Activated CD4-positive, alpha-beta T cell treated with anti-CD3 and anti-CD28 coated beads for 36 hours (primary cell): ENCODE measurements around the gene CYP26C1. TPM values are rescaled to one million over a fixed set of nuclear protein-coding genes. Genes with fewer than 3 reads are reported as not detected.

ENCODE experiments used
- ATAC-seq: fragments of 200-7000 bp; cut with Tn5 transposase; one replicate; pipeline ENCODE4 v1.10.0; 2021; ENCODE audit warnings: mild to moderate bottlenecking, moderate library complexity
- CTCF ChIA-PET: fragments of 350-600 bp; sonication (Branson Sonifier 250); formaldehyde crosslinking; loops from one replicate; lab custom pipeline; 2021; ENCODE audit warnings: antibody characterized with exemption; lab: Charles Lee
- POLR2A ChIA-PET: fragments of 350-600 bp; sonication (Branson Sonifier 250); formaldehyde crosslinking; loops from one replicate; lab custom pipeline; 2021; ENCODE audit warnings: antibody characterized with exemption, inconsistent platforms; lab: Charles Lee
- DNase-seq: peaks from one replicate; pipeline ENCODE4 v3.0.0-alpha.2; 2020
- H3K27ac Mint-ChIP-seq: one replicate; pipeline ENCODE4 v1.8.0; 2021; ENCODE audit warnings: mixed read lengths
- H3K27me3 Mint-ChIP-seq: one replicate; pipeline ENCODE4 v1.8.0; 2021; ENCODE audit warnings: mixed read lengths
- H3K36me3 Mint-ChIP-seq: one replicate; pipeline ENCODE4 v1.8.0; 2021; ENCODE audit warnings: low read depth, mixed read lengths
- H3K4me1 Mint-ChIP-seq: one replicate; pipeline ENCODE4 v1.8.0; 2021; ENCODE audit warnings: mixed read lengths
- H3K4me3 Mint-ChIP-seq: one replicate; pipeline ENCODE4 v1.8.0; 2021; ENCODE audit warnings: mild to moderate bottlenecking, moderate library complexity, mixed read lengths
- H3K9me3 Mint-ChIP-seq: one replicate; pipeline ENCODE4 v1.8.0; 2021; ENCODE audit warnings: low read depth, mixed read lengths
- intact Hi-C, 2 experiments: fragments of 100-400 bp; cut with DNase I in 1 of 2; cut with micrococcal nuclease in 1 of 2; formaldehyde crosslinking; loops; one replicate each; pipeline versions ENCODE4 v1.14.2 to v1.15.1; 2022 to 2024; cut with DNase I, micrococcal nuclease
- total RNA-seq, 2 experiments: library from RNA; stranded (reverse); gene quantifications; one replicate each; pipeline ENCODE4 v1.2.3, GENCODE V29; 2021

Gene CYP26C1, protein sequence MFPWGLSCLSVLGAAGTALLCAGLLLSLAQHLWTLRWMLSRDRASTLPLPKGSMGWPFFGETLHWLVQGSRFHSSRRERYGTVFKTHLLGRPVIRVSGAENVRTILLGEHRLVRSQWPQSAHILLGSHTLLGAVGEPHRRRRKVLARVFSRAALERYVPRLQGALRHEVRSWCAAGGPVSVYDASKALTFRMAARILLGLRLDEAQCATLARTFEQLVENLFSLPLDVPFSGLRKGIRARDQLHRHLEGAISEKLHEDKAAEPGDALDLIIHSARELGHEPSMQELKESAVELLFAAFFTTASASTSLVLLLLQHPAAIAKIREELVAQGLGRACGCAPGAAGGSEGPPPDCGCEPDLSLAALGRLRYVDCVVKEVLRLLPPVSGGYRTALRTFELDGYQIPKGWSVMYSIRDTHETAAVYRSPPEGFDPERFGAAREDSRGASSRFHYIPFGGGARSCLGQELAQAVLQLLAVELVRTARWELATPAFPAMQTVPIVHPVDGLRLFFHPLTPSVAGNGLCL
- under 1 TPM; 0.05 to 0.09 TPM for total RNA-seq

DNA sequence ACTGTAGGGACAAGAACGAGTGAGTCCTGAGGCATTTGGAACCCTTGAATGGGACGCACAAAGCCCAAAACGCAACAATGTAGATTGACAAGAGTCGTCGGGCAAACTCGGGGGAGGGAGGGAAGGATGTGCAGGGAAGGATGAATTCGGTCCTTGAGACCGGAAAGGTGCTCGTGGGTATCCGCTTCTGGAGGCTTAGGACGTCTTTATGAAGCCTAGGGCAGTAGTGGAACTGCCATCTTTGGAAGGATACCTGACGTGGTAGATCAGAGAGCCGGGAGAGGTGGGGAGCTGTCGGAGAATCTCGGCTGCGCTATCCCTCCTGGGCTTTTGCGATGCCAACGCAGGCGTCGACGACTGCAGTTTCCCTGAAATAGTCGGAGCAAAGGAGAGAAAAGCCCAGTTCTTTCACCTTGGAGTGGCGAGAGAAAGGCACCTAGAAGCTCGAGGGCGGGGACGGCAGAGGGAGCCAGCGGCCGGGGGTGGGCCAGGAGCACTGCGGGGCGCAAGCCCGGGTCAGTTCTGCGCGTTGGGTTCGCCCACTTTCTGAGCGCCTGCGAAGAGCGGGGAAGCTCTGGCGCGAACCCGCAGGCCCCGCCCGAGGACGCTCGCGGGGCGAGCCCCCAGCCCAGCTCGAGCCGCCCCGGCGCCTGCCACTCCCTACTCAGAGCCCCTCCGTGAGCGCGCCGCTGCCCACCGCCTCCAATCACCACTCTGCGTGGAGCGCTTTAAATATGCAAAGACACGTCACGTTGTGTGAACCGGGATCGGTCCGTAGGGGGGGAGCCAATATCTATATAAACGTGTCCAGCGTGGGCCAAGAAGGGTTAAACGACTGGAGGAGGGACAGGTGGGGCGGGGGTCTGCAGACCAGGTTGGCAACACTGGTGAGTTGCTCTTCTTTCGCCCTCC is at the start of gene CYP26C1:
CYP26C1 (plus strand) TSS at position 824 of the 912 bp plus-strand sequence. CDS start 466 bp downstream, outside the sequence.
- no peak for DNase-seq
- no peaks in the 10 kb centered on the region for H3K9me3 Mint-ChIP-seq
- ChIA-PET POLR2A (no interaction called here), CTCF (interaction anchor here (0.6 to 2.6 kb wide), 5 partner anchors 16 to 95 kb away, joined by 3 to 6 read pairs (median 3); no protein-coding TSS in a partner anchor)
- H3K36me3 Mint-ChIP-seq, result peaks cover 8% of the 10 kb centered on the region
- H3K4me3 Mint-ChIP-seq, result no peak within 1 kb of the TSS
- intact Hi-C loops, result loop anchor here (2.0 to 10.0 kb wide), 4 partner anchors 15 to 437 kb away; partner anchors contain the start of gene CEP55 (in 1 of the 2)
- H3K4me1 Mint-ChIP-seq, result peaks cover 18% of the 10 kb centered on the region
- ATAC-seq, result no peak
- peaks cover 34% of the 10 kb centered on the region for H3K27me3 Mint-ChIP-seq
- H3K27ac Mint-ChIP-seq, result no peak within 1 kb of the TSS

- POLR2A ChIA-PET, result no interaction called here
- Mint-ChIP-seq H3K27me3 (no peaks in the 10 kb centered on the region), H3K27ac (no peak overlapping the region), H3K9me3 (no peaks in the 10 kb centered on the region), H3K4me1 (no peaks in the 10 kb centered on the region), H3K4me3 (no peak overlapping the region), H3K36me3 (no peaks in the 10 kb centered on the region)
- DNase-seq (no peak), ATAC-seq (no peak)
- intact Hi-C loops, result no loop called here
- CTCF ChIA-PET, result interaction anchor here (1.2 kb wide), 1 partner anchor 19 kb away, joined by 3 read pairs; no protein-coding TSS in a partner anchor
Measured at GRCh38 chr10:93015722-93016121, 44.9 kb upstream of the CYP26C1 start.

DNA sequence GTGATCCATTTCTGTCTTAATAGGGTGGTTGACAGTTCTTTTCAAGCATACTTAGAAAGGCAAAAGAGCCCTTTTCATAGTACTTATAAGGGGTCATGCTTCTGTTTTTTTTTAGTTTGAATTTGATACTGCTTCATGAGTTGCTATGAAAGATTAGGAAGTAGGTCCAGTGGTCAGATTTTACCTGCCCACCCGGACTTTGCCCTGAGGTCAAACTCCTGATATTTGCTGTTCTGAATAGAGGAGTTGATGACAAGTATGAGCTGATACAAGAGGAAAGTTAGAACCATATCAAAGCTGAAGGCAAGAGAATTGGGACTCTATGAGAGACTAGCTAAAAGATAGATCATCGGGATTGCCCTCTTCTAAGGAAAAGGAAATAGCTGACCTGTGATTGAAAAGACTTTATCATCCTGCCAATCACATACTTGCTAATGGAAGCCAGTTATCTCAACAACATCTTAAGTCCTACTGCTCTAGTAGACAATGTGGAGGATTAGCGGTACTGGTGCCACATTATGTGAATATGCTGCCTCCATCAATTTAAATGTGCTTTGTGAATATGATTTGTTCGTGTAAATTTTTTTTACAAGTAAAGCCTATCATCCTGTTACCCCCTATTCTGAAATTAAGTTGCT is 37.5 kb upstream of the CYP26C1 start:
- POLR2A ChIA-PET, result no interaction called here
- no peak for DNase-seq
- no peaks in the 10 kb centered on the region for H3K9me3 Mint-ChIP-seq
- H3K27ac Mint-ChIP-seq, result no peak overlapping the region
- no peak for ATAC-seq
- no peak overlapping the region for H3K4me3 Mint-ChIP-seq
- H3K27me3 Mint-ChIP-seq, result no peaks in the 10 kb centered on the region
- no peaks in the 10 kb centered on the region for H3K4me1 Mint-ChIP-seq
- intact Hi-C loops, result no loop called here
- H3K36me3 Mint-ChIP-seq, result peaks cover 8% of the 10 kb centered on the region
- CTCF ChIA-PET, result interaction anchor here (0.6 kb wide), 1 partner anchor 14 kb away, joined by 3 read pairs; no protein-coding TSS in a partner anchor

DNA sequence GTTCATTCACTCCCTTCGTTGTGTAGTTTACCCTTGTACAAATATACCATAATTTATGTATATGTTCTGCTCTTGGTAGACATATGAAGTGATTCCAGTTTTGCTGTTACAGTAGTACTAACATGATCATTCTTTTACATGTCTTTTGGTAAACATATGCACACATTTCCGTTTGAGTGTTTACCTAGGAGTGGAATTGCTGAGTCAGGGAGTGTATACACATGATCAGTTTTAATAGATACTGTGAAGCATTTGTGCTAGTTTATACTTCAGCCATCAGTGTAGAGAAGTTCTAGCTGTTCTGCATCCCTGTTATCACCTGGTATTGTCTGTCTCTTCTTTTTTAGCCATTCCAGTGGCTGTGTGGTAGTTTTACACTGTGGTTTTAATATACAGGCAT is 34.5 kb upstream of the CYP26C1 start:
- H3K27ac Mint-ChIP-seq, result no peak overlapping the region
- ChIA-PET CTCF (no interaction called here), POLR2A (no interaction called here)
- intact Hi-C loops, result no loop called here
- no peaks in the 10 kb centered on the region for H3K4me1 Mint-ChIP-seq
- DNase-seq, result no peak
- peaks cover 8% of the 10 kb centered on the region for H3K36me3 Mint-ChIP-seq
- no peaks in the 10 kb centered on the region for H3K9me3 Mint-ChIP-seq
- no peak for ATAC-seq
- H3K27me3 Mint-ChIP-seq, result no peaks in the 10 kb centered on the region
- H3K4me3 Mint-ChIP-seq, result no peak overlapping the region

DNA sequence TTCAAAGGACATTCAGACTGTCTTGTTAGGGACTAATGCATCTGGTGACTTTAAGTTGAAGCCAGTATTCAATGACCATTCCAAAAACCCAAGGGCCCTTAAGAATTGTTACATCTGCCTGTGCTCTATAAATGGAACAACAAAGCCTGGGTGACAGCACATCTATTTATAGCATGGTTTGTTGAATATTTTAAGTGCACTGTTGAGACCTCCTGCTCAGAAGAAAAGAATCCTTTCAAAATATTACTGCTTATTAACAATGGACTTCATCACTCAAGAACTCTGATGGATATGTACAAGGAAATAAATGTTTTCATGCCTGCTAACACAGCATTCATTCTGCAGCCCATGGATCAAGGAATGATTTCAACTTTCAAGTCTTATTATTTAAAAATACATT is 33.1 kb upstream of the CYP26C1 start:
- Mint-ChIP-seq H3K4me1 (no peaks in the 10 kb centered on the region), H3K9me3 (no peaks in the 10 kb centered on the region), H3K27ac (no peak overlapping the region), H3K4me3 (no peak overlapping the region), H3K27me3 (no peaks in the 10 kb centered on the region), H3K36me3 (peaks cover 8% of the 10 kb centered on the region)
- ATAC-seq, result no peak
- intact Hi-C loops, result no loop called here
- CTCF ChIA-PET, result no interaction called here
- POLR2A ChIA-PET, result no interaction called here
- DNase-seq, result no peak

DNA sequence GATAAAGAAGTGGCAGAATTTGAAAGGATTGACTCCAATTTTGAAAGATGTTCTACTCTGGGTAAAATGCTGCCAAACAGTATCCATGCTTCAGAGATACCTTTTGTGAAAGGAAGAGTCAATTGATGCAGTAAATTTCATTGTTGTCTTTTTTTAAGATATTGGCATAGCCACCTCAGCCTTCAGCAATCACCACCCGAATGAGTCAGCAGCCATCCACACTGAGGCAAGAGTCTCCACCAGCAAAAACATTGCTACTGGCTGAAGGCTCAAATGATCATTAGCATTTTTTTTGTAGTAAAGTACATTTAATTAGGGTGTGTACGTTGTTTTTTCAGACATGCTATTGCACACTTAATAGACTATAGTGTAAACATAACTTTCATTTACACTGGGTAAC is 31.7 kb upstream of the CYP26C1 start:
- Mint-ChIP-seq H3K9me3 (no peaks in the 10 kb centered on the region), H3K27me3 (no peaks in the 10 kb centered on the region), H3K36me3 (peaks cover 8% of the 10 kb centered on the region), H3K27ac (no peak overlapping the region), H3K4me1 (no peaks in the 10 kb centered on the region), H3K4me3 (no peak overlapping the region)
- ATAC-seq (no peak), DNase-seq (no peak)
- intact Hi-C loops, result no loop called here
- ChIA-PET POLR2A (no interaction called here), CTCF (no interaction called here)

GRCh38 chr10:93030409-93030808 is 30.2 kb upstream of the CYP26C1 start:
- intact Hi-C loops, result no loop called here
- CTCF ChIA-PET, result interaction anchor here (1.2 kb wide), 1 partner anchor 65 kb away, joined by 4 read pairs; no protein-coding TSS in a partner anchor

GRCh38 chr10:93032105-93032808 is 28.3 kb upstream of the CYP26C1 start:
- Mint-ChIP-seq H3K27ac (no peak overlapping the region), H3K4me1 (no peaks in the 10 kb centered on the region), H3K36me3 (peaks cover 3% of the 10 kb centered on the region), H3K27me3 (no peaks in the 10 kb centered on the region), H3K4me3 (no peak overlapping the region), H3K9me3 (no peaks in the 10 kb centered on the region)
- ChIA-PET POLR2A (no interaction called here), CTCF (interaction anchor here (0.7 kb wide), 1 partner anchor 165 kb away, joined by 4 read pairs; no protein-coding TSS in a partner anchor)
- intact Hi-C loops, result no loop called here
- ATAC-seq (no peak), DNase-seq (no peak)

More at GRCh38 chr10:93030409-93030808, 30.2 kb upstream of the CYP26C1 start:
- Mint-ChIP-seq H3K4me1 (no peaks in the 10 kb centered on the region), H3K27me3 (no peaks in the 10 kb centered on the region), H3K9me3 (no peaks in the 10 kb centered on the region), H3K36me3 (peaks cover 8% of the 10 kb centered on the region), H3K27ac (no peak overlapping the region), H3K4me3 (no peak overlapping the region)
- DNase-seq (no peak), ATAC-seq (no peak)
- POLR2A ChIA-PET, result no interaction called here

GRCh38 chr10:93032809-93033137 is 27.8 kb upstream of the CYP26C1 start:
- Mint-ChIP-seq H3K9me3 (no peaks in the 10 kb centered on the region), H3K27ac (no peak overlapping the region), H3K4me1 (no peaks in the 10 kb centered on the region), H3K4me3 (no peak overlapping the region), H3K27me3 (no peaks in the 10 kb centered on the region), H3K36me3 (peaks cover 3% of the 10 kb centered on the region)
- POLR2A ChIA-PET, result no interaction called here
- ATAC-seq (no peak), DNase-seq (no peak)
- intact Hi-C loops, result no loop called here
- CTCF ChIA-PET, result interaction anchor here (0.7 kb wide), 1 partner anchor 166 kb away, joined by 4 read pairs; no protein-coding TSS in a partner anchor

DNA sequence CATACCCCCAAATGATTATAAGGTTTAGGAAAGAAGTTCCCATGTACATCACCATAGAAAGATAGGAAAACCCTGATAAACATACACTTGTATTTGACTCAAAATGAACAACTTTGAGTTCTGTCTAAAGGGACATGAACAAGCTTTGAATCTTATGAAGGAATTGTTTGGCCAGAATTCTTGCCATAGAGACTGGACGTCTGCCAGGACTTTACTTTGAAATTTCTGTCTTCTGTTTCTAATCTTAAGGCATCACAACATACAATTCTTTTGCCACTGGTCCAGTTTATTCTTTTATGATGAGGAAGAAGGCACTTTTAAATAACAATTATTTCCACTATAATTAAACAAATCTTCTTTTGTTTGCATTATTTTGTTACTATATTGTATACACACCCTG is 26.2 kb upstream of the CYP26C1 start:
- intact Hi-C loops, result no loop called here

More for the DNA sequence above, 26.2 kb upstream of the CYP26C1 start:
- POLR2A ChIA-PET, result no interaction called here
- DNase-seq, result no peak
- no peak overlapping the region for H3K27ac Mint-ChIP-seq
- no peaks in the 10 kb centered on the region for H3K4me1 Mint-ChIP-seq
- no peaks in the 10 kb centered on the region for H3K9me3 Mint-ChIP-seq
- CTCF ChIA-PET, result interaction anchor here (0.8 kb wide), 1 partner anchor 23 kb away, joined by 3 read pairs; no protein-coding TSS in a partner anchor
- no peak for ATAC-seq
- H3K4me3 Mint-ChIP-seq, result no peak overlapping the region
- peaks cover 3% of the 10 kb centered on the region for H3K36me3 Mint-ChIP-seq
- no peaks in the 10 kb centered on the region for H3K27me3 Mint-ChIP-seq
